GM12875 (cell line): Measurements from ENCODE around the gene GRAMD1B.

Source experiments
- H3K4me3 ChIP-seq: one replicate; pipeline ENCODE4 v1.5.1; 2011; ENCODE audit warnings: low read depth, low read length, control low read depth
- CTCF ChIP-seq: IDR thresholded peaks from 2 replicates; pipeline ENCODE4 v1.5.1; 2011; ENCODE audit warnings: low read depth, mild to moderate bottlenecking, control low read depth, inconsistent platforms, low read length, moderate library complexity, borderline replicate concordance; ENCODE audit not compliant: insufficient read depth

Gene GRAMD1B

GRCh38 chr11:123388640-123389039, 41.4 kb upstream of the GRAMD1B start:
- H3K4me3 ChIP-seq, result no peak overlapping the region
- TF ChIP-seq CTCF, result no peak

- no peak overlapping the region for H3K4me3 ChIP-seq
- TF ChIP-seq CTCF, result no peak
Observed at GRCh38 chr11:123390146-123390545, 39.9 kb upstream of the GRAMD1B start.

DNA sequence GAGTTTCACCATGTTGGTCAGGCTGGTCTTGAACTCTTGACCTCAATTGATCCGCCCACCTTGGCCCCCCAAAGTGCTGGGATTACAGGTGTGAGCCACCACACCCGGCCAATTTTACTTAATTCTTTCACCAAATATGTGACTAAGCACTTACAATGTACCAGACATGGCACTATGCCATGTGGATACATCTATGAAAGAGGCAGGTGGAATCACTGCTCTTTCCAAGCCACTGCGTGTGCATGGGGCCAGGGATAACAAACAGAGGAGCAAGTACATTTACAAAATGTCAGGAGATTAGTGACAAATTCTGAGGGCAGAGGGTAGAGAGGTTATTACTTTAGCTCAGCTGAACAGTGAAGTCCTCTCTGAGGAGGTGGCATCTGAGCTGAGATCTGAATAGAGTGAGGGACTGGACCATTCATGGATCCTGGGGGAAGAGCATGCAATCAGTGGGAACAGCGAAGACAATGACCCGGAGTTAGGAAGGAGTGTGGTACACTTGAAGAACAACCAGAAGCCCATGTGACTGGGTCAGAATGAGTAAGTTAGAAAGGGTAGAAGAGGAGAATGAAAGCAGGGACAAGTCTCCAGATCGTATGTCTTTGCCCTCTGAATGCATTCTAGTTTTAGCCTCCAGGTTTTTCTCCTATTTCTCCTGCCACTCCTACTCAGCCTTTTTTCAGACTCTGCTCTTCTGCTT, 38.3 kb upstream of the GRAMD1B start:
- H3K4me3 ChIP-seq, result no peak overlapping the region
- no peak for TF ChIP-seq CTCF

DNA sequence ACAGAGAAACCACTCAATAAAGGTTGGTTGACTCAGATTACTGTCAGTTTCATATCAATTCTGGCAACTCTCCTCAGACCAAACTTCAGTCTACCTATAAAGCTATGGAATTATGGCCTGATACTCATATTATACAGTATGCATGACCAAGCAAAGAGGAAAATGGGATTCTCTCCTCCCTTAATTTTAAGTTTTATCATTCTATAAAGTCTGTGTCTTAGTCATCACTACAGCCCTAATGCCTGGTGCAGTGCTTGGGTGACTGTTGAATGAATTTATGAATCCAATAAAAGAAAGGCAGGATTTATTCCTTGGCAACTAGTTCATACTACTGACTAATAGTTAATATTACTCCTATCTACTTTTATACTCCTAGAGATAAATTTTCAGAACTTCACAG, 37.6 kb upstream of the GRAMD1B start:
- H3K4me3 ChIP-seq, result no peak overlapping the region
- no peak for TF ChIP-seq CTCF

GRCh38 chr11:123392844-123393243, 37.2 kb upstream of the GRAMD1B start:
- no peak overlapping the region for H3K4me3 ChIP-seq
- TF ChIP-seq CTCF, result no peak

DNA sequence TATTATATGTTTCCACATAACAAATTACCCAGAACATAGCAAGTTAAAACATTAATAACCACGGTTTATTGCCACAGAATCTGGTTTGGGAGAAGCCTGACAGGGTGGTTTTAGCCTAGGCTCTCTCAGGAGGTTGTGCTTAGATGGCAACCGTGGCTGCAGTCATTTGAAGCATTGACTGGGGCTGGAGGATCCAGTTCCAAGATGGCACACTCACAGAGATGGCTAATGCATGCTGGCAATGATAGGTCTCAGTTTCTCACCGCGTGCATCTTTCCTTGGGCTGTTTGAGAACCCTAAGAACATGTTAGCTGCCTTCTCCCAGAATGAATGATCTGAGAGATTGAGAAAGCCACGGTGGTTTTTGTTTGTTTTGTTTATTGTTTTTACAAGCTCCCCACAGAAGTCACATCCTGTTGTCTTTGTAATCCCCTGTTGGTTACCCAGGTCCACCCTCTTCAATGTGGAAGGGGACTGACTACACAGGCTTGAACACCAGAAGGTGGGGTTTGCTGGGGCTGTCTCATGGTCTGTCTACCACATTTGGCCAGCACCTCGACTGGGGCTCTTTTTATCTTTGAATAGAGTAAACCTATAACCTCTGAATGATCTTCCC, 36.6 kb upstream of the GRAMD1B start:
- H3K4me3 ChIP-seq, result no peak overlapping the region
- no peak for TF ChIP-seq CTCF

- no peak overlapping the region for H3K4me3 ChIP-seq
- TF ChIP-seq CTCF, result no peak
Observed at GRCh38 chr11:123404676-123405075, 25.4 kb upstream of the GRAMD1B start.
